HepG2 (cell line): ENCODE results near the gene CHKA. TPM values are rescaled to one million over a fixed set of nuclear protein-coding genes. Genes with fewer than 3 reads are reported as not detected.

Experiments used
- ARID2 ChIP-seq: sonication (generic); formaldehyde crosslinking; IDR thresholded peaks from 2 replicates; pipeline ENCODE4 v1.8.1; 2022; ENCODE audit warnings: mild to moderate bottlenecking, missing genetic modification reagents, borderline replicate concordance
- HNRNPH1 ChIP-seq: fragments of 200-400 bp; formaldehyde crosslinking; optimal IDR thresholded peaks from 2 replicates; pipeline ENCODE3; 2017; ENCODE audit warnings: mild to moderate bottlenecking, low read depth, low read length
- JARID2 ChIP-seq: sonication (generic); formaldehyde crosslinking; IDR thresholded peaks from 2 replicates; pipeline ENCODE4 v1.8.1; 2023; ENCODE audit warnings: missing genetic modification reagents, inconsistent platforms; ENCODE audit not compliant: insufficient replicate concordance
- MXI1 ChIP-seq: IDR thresholded peaks from 3 replicates; pipeline ENCODE4 v1.6.1; 2012; ENCODE audit warnings: low read depth, low read length, inconsistent platforms, borderline replicate concordance
- SKI ChIP-seq: fragments of 450-650 bp; IDR thresholded peaks from one replicate; pipeline ENCODE4 v1.6.1; 2018; ENCODE audit warnings: mild to moderate bottlenecking; ENCODE audit not compliant: partially characterized antibody
- SNRNP70 ChIP-seq: fragments of 200-400 bp; formaldehyde crosslinking; IDR thresholded peaks from 2 replicates; pipeline ENCODE4 v1.6.1; 2017; ENCODE audit warnings: mild to moderate bottlenecking, low read depth, low read length, moderate library complexity
- TBX2 ChIP-seq: sonication (generic); formaldehyde crosslinking; IDR thresholded peaks from 2 replicates; pipeline ENCODE4 v1.5.0; 2020; ENCODE audit warnings: missing genetic modification reagents, mild to moderate bottlenecking, borderline replicate concordance
- ZNF280B ChIP-seq: sonication (generic); formaldehyde crosslinking; IDR thresholded peaks from 2 replicates; pipeline ENCODE4 v1.5.0; 2020; ENCODE audit warnings: missing genetic modification reagents, mild to moderate bottlenecking, borderline replicate concordance
- ZNF33A ChIP-seq: sonication (generic); formaldehyde crosslinking; IDR thresholded peaks from 2 replicates; pipeline ENCODE4 v1.5.1; 2020; ENCODE audit warnings: missing genetic modification reagents, mild to moderate bottlenecking, moderate library complexity, borderline replicate concordance
- ZNF383 ChIP-seq: sonication (generic); formaldehyde crosslinking; IDR thresholded peaks from 2 replicates; pipeline ENCODE4 v1.4.0; 2020; ENCODE audit warnings: missing genetic modification reagents, mild to moderate bottlenecking, borderline replicate concordance
- ZNF451 ChIP-seq: sonication (generic); formaldehyde crosslinking; IDR thresholded peaks from 2 replicates; pipeline ENCODE4 v1.5.0; 2020; ENCODE audit warnings: mild to moderate bottlenecking, missing genetic modification reagents
- ZNF558 ChIP-seq: sonication (generic); formaldehyde crosslinking; IDR thresholded peaks from 2 replicates; pipeline ENCODE4 v1.9.0; 2022; ENCODE audit warnings: mild to moderate bottlenecking, missing genetic modification reagents, borderline replicate concordance
- ZNF652 ChIP-seq: IDR thresholded peaks from 2 replicates; pipeline ENCODE4 v1.6.1; 2016; ENCODE audit warnings: low read depth, borderline replicate concordance
- ZNF775 ChIP-seq: sonication (generic); formaldehyde crosslinking; IDR thresholded peaks from 2 replicates; pipeline ENCODE4 v1.4.0; 2020; ENCODE audit warnings: missing genetic modification reagents, mild to moderate bottlenecking, moderate library complexity, borderline replicate concordance
- ZSCAN25 ChIP-seq: sonication (generic); formaldehyde crosslinking; IDR thresholded peaks from 2 replicates; pipeline ENCODE4 v1.8.0; 2022; ENCODE audit warnings: mild to moderate bottlenecking, missing genetic modification reagents
- polyA plus RNA-seq, 8 experiments: library from polyadenylated mRNA; depleted of rRNA in 3 of 8; stranded (reverse) in 7 of 8; unstranded in 1 of 8; fragments of >200 nt; fragmentation: Illumina TruSeq in 4 of 8; extraction: Trizol in 4 of 8; gene quantifications; 2 replicates each; pipeline versions ENCODE4 v1.2.1 to v1.2.3, GENCODE V29; 2011 to 2016; ENCODE audit warnings: low read depth in 4 of 8, missing spikeins in 1 of 8, mixed read lengths in 1 of 8; ENCODE audit not compliant: insufficient read depth in 1 of 8
- total RNA-seq, 5 experiments: library from RNA; depleted of rRNA; stranded (reverse); fragments of >200 nt; fragmentation: Illumina TruSeq; extraction: Trizol; gene quantifications; 2 replicates each; pipeline ENCODE4 v1.2.3, GENCODE V29; 2016; ENCODE audit warnings: low read depth in 1 of 5
- TF ChIP-seq, protein P1 (sequence below): sonication (generic); formaldehyde crosslinking; IDR thresholded peaks from 2 replicates; pipeline ENCODE4 v1.8.0; 2022; ENCODE audit warnings: mild to moderate bottlenecking, missing genetic modification reagents
- TF ChIP-seq, protein P2 (sequence below): conservative IDR thresholded peaks from 2 replicates; pipeline ENCODE4 v1.6.1; 2018; ENCODE audit warnings: missing genetic modification reagents
- TF ChIP-seq, protein P3 (sequence below): fragments of 450-650 bp; IDR thresholded peaks from 2 replicates; pipeline ENCODE4 v1.6.1; 2016
- TF ChIP-seq, protein P4 (sequence below): sonication (generic); formaldehyde crosslinking; IDR thresholded peaks from 2 replicates; pipeline ENCODE4 v1.8.0; 2022; ENCODE audit warnings: missing genetic modification reagents, mild to moderate bottlenecking, inconsistent platforms, borderline replicate concordance
- TF ChIP-seq, protein P5 (sequence below): sonication (generic); formaldehyde crosslinking; IDR thresholded peaks from 2 replicates; pipeline ENCODE4 v1.5.1; 2020; ENCODE audit warnings: missing genetic modification reagents, mild to moderate bottlenecking, borderline replicate concordance

The CHKA gene
- total and polyA plus RNA-seq, 2 of the 13 experiments (the other 11 are each of a cell fraction or from before 2014, with no cell fraction given), result 71.6 to 92.7 TPM

DNA sequence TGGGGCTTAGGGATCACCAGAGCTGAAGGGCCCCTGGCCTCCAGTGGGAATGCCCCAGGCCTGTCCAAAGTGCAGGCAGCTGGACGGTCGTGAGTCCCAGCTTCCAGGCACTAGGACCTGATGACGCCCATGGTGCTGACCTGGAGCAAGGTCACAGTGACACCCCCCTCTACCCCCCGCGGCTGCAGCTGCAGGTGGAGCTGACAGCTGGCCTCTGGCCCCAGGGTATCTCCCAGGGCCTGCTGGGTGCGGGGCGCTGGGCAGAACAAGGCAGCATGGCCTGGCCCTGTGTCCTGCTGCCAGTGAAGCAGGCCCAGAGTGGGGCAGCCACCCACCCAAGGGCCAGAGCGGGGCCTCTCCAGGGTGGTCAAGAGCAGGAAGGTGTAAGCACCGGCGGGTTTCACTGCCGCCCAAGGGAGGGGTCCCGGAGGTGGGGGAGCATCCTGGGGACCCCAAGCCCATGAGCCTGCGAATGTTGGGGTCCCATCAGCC lies 82.9 kb downstream of the CHKA start (continued):
- TF ChIP-seq TBX2 (CRISPR knock-in tag), result peak; percentile 97
- peak; percentile 97 for TF ChIP-seq ZNF451 (CRISPR knock-in tag)
- 0 out of 2 replicates have a peak, but pooled peaks have one; percentile 20 for TF ChIP-seq ZNF33A (CRISPR knock-in tag)
- TF ChIP-seq, protein P1, sequence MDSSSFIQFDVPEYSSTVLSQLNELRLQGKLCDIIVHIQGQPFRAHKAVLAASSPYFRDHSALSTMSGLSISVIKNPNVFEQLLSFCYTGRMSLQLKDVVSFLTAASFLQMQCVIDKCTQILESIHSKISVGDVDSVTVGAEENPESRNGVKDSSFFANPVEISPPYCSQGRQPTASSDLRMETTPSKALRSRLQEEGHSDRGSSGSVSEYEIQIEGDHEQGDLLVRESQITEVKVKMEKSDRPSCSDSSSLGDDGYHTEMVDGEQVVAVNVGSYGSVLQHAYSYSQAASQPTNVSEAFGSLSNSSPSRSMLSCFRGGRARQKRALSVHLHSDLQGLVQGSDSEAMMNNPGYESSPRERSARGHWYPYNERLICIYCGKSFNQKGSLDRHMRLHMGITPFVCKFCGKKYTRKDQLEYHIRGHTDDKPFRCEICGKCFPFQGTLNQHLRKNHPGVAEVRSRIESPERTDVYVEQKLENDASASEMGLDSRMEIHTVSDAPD (CRISPR knock-in tag), result no peak
- peak; percentile 92 for TF ChIP-seq MXI1
- TF ChIP-seq ZNF558 (CRISPR knock-in tag), result no peak; the same call in none of the 2 replicates
- TF ChIP-seq ZNF775 (CRISPR knock-in tag), result no peak
- peak; percentile 57; the same call in 1 of the 2 replicates for TF ChIP-seq ZNF652 (CRISPR knock-in tag)
- TF ChIP-seq, protein P2, sequence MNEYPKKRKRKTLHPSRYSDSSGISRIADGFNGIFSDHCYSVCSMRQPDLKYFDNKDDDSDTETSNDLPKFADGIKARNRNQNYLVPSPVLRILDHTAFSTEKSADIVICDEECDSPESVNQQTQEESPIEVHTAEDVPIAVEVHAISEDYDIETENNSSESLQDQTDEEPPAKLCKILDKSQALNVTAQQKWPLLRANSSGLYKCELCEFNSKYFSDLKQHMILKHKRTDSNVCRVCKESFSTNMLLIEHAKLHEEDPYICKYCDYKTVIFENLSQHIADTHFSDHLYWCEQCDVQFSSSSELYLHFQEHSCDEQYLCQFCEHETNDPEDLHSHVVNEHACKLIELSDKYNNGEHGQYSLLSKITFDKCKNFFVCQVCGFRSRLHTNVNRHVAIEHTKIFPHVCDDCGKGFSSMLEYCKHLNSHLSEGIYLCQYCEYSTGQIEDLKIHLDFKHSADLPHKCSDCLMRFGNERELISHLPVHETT (CRISPR knock-in tag), result 0 out of 2 replicates have a peak, but pooled peaks have one; percentile 42
- TF ChIP-seq SKI, result peak; percentile 88
- peak; percentile 12 for TF ChIP-seq JARID2 (CRISPR knock-in tag)
- no peak for TF ChIP-seq ZNF280B
- no peak for TF ChIP-seq SNRNP70
- TF ChIP-seq, protein P3, sequence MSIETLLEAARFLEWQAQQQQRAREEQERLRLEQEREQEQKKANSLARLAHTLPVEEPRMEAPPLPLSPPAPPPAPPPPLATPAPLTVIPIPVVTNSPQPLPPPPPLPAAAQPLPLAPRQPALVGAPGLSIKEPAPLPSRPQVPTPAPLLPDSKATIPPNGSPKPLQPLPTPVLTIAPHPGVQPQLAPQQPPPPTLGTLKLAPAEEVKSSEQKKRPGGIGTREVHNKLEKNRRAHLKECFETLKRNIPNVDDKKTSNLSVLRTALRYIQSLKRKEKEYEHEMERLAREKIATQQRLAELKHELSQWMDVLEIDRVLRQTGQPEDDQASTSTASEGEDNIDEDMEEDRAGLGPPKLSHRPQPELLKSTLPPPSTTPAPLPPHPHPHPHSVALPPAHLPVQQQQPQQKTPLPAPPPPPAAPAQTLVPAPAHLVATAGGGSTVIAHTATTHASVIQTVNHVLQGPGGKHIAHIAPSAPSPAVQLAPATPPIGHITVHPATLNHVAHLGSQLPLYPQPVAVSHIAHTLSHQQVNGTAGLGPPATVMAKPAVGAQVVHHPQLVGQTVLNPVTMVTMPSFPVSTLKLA, result peak; percentile 47
- TF ChIP-seq HNRNPH1, result no peak
- TF ChIP-seq ZNF383 (CRISPR knock-in tag), result peak; percentile 89; the same call in 1 of the 2 replicates
- TF ChIP-seq, protein P4, sequence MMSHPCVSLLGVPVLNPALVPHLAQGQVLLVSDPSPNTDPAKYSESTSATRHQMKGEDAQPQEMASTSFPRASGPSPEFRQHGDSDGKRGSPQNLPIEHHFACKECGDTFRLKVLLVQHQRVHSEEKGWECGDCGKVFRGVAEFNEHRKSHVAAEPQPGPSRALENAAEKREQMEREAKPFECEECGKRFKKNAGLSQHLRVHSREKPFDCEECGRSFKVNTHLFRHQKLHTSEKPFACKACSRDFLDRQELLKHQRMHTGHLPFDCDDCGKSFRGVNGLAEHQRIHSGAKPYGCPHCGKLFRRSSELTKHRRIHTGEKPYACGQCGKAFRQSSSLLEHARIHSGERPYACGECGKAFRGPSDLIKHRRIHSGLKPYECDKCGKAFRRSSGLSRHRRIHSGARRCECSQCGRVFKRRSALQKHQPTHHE (CRISPR knock-in tag), result peak; percentile 90
- no peak for TF ChIP-seq ARID2
- TF ChIP-seq, protein P5, sequence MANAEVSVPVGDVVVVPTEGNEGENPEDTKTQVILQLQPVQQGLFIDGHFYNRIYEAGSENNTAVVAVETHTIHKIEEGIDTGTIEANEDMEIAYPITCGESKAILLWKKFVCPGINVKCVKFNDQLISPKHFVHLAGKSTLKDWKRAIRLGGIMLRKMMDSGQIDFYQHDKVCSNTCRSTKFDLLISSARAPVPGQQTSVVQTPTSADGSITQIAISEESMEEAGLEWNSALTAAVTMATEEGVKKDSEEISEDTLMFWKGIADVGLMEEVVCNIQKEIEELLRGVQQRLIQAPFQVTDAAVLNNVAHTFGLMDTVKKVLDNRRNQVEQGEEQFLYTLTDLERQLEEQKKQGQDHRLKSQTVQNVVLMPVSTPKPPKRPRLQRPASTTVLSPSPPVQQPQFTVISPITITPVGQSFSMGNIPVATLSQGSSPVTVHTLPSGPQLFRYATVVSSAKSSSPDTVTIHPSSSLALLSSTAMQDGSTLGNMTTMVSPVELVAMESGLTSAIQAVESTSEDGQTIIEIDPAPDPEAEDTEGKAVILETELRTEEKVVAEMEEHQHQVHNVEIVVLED (CRISPR knock-in tag), result peak; percentile 69; the same call in 1 of the 2 replicates
- peak; percentile 88 for TF ChIP-seq ZSCAN25 (CRISPR knock-in tag)
